K562 (cell line): ENCODE measurements around the gene PCDH1. TPM values are rescaled to one million over a fixed set of nuclear protein-coding genes. Genes with fewer than 3 reads are reported as not detected.

ENCODE experiments used
- CEBPG ChIP-seq, 3 experiments: fragments of 200-800 bp in 1 of 3; sonication (Bioruptor generic) in 1 of 3; sonication (generic) in 1 of 3; formaldehyde crosslinking in 1 of 3; IDR thresholded peaks in 2 of 3; conservative IDR thresholded peaks in 1 of 3; 2 replicates each; pipeline versions ENCODE4 v1.6.1 to v1.8.0; 2016 to 2022; ENCODE audit warnings: missing compliant biosample characterization in 2 of 3, missing genetic modification characterization in 2 of 3, mild to moderate bottlenecking in 1 of 3, missing genetic modification reagents in 1 of 3
- ELK1 ChIP-seq: sonication (generic); formaldehyde crosslinking; IDR thresholded peaks from 2 replicates; pipeline ENCODE4 v1.8.1; 2022; ENCODE audit warnings: missing genetic modification reagents
- HDGF ChIP-seq: fragments of 450-650 bp; IDR thresholded peaks from 2 replicates; pipeline ENCODE4 v1.6.1; 2016
- ZNF175 ChIP-seq: fragments of 200-800 bp; sonication (Bioruptor generic); IDR thresholded peaks from 2 replicates; pipeline ENCODE4 v1.6.1; 2016; ENCODE audit warnings: low read depth, mild to moderate bottlenecking, missing genetic modification characterization, missing compliant biosample characterization
- ZNF592 ChIP-seq: fragments of 450-650 bp; IDR thresholded peaks from 2 replicates; pipeline ENCODE4 v1.6.1; 2017; ENCODE audit warnings: antibody characterized with exemption, mild to moderate bottlenecking
- polyA plus RNA-seq, 8 experiments: library from polyadenylated mRNA; depleted of rRNA in 4 of 8; stranded (reverse) in 5 of 8; unstranded in 3 of 8; fragments of >200 nt; fragmentation: Nextera tagmentation in 2 of 8; fragmentation: Illumina TruSeq in 1 of 8; extraction: Ambion mirVana in 2 of 8; extraction: Trizol in 1 of 8; gene quantifications; 2 replicates each; pipeline versions ENCODE4 v1.2.1 to v1.2.3, GENCODE V29; 2011 to 2014; ENCODE audit warnings: inconsistent platforms in 1 of 8, missing spikeins in 1 of 8
- total RNA-seq, 7 experiments: library from RNA; depleted of rRNA in 6 of 7; stranded (reverse); fragments of >200 nt in 6 of 7; fragmentation: Illumina TruSeq in 2 of 7; extraction: Trizol in 2 of 7; gene quantifications; 2 replicates each; pipeline versions ENCODE4 v1.2.1 to v1.2.3, GENCODE V29; 2011 to 2021; ENCODE audit warnings: low replicate concordance in 1 of 7
- TF ChIP-seq, protein P1 (sequence below): sonication (generic); formaldehyde crosslinking; IDR thresholded peaks from 2 replicates; pipeline ENCODE4 v1.8.0; 2022; ENCODE audit warnings: mild to moderate bottlenecking, missing genetic modification reagents, borderline replicate concordance
- TF ChIP-seq, protein P2 (sequence below): fragments of 200-800 bp; sonication (Bioruptor generic); IDR thresholded peaks from 2 replicates; pipeline ENCODE4 v1.6.1; 2016; ENCODE audit warnings: missing genetic modification characterization, missing compliant biosample characterization
- TF ChIP-seq, protein P3 (sequence below): fragments of 450-650 bp; IDR thresholded peaks from 2 replicates; pipeline ENCODE4 v1.6.1; 2016; ENCODE audit warnings: mild to moderate bottlenecking

PCDH1 gene
- total and polyA plus RNA-seq, 9 of the 15 experiments (the other 6 are each of a cell fraction or from before 2014, with no cell fraction given), result 0.11 to 3.6 (median 1.9) TPM; not detected in 1

DNA sequence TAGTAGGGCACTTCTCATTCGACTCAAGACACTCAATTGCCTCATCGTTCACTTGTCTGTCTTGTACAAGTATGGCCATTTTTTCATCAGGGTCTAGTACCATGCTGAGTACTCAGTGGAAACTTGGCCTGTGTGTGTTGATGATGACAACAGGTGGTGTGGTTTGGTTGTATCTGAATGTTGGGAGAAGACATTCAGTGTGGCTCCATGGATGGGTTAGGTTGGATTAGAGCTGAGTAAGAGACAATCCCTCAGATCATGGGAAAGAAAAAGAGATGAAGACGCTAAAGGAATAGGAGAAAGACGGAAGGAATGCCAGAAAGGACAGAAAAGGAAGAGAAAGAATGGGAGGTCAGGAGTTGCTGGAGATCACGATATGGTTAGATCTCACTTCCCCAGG lies 17.0 kb downstream of the PCDH1 start (continued):
- no peak for TF ChIP-seq ZNF592
- TF ChIP-seq, protein P1, sequence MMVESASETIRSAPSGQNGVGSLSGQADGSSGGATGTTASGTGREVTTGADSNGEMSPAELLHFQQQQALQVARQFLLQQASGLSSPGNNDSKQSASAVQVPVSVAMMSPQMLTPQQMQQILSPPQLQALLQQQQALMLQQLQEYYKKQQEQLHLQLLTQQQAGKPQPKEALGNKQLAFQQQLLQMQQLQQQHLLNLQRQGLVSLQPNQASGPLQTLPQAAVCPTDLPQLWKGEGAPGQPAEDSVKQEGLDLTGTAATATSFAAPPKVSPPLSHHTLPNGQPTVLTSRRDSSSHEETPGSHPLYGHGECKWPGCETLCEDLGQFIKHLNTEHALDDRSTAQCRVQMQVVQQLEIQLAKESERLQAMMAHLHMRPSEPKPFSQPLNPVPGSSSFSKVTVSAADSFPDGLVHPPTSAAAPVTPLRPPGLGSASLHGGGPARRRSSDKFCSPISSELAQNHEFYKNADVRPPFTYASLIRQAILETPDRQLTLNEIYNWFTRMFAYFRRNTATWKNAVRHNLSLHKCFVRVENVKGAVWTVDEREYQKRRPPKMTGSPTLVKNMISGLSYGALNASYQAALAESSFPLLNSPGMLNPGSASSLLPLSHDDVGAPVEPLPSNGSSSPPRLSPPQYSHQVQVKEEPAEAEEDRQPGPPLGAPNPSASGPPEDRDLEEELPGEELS, result no peak
- TF ChIP-seq CEBPG (CRISPR knock-in tag; IDR thresholded peaks at IDR 0.05), result no peak
- TF ChIP-seq CEBPG (tag; conservative IDR thresholded peaks at IDR 0.05 in 1 of 2, IDR thresholded peaks at IDR 0.05 in 1 of 2), result no peak
- TF ChIP-seq, protein P2, sequence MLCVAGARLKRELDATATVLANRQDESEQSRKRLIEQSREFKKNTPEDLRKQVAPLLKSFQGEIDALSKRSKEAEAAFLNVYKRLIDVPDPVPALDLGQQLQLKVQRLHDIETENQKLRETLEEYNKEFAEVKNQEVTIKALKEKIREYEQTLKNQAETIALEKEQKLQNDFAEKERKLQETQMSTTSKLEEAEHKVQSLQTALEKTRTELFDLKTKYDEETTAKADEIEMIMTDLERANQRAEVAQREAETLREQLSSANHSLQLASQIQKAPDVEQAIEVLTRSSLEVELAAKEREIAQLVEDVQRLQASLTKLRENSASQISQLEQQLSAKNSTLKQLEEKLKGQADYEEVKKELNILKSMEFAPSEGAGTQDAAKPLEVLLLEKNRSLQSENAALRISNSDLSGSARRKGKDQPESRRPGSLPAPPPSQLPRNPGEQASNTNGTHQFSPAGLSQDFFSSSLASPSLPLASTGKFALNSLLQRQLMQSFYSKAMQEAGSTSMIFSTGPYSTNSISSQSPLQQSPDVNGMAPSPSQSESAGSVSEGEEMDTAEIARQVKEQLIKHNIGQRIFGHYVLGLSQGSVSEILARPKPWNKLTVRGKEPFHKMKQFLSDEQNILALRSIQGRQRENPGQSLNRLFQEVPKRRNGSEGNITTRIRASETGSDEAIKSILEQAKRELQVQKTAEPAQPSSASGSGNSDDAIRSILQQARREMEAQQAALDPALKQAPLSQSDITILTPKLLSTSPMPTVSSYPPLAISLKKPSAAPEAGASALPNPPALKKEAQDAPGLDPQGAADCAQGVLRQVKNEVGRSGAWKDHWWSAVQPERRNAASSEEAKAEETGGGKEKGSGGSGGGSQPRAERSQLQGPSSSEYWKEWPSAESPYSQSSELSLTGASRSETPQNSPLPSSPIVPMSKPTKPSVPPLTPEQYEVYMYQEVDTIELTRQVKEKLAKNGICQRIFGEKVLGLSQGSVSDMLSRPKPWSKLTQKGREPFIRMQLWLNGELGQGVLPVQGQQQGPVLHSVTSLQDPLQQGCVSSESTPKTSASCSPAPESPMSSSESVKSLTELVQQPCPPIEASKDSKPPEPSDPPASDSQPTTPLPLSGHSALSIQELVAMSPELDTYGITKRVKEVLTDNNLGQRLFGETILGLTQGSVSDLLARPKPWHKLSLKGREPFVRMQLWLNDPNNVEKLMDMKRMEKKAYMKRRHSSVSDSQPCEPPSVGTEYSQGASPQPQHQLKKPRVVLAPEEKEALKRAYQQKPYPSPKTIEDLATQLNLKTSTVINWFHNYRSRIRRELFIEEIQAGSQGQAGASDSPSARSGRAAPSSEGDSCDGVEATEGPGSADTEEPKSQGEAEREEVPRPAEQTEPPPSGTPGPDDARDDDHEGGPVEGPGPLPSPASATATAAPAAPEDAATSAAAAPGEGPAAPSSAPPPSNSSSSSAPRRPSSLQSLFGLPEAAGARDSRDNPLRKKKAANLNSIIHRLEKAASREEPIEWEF, result no peak
- no peak for TF ChIP-seq HDGF
- TF ChIP-seq, protein P3, sequence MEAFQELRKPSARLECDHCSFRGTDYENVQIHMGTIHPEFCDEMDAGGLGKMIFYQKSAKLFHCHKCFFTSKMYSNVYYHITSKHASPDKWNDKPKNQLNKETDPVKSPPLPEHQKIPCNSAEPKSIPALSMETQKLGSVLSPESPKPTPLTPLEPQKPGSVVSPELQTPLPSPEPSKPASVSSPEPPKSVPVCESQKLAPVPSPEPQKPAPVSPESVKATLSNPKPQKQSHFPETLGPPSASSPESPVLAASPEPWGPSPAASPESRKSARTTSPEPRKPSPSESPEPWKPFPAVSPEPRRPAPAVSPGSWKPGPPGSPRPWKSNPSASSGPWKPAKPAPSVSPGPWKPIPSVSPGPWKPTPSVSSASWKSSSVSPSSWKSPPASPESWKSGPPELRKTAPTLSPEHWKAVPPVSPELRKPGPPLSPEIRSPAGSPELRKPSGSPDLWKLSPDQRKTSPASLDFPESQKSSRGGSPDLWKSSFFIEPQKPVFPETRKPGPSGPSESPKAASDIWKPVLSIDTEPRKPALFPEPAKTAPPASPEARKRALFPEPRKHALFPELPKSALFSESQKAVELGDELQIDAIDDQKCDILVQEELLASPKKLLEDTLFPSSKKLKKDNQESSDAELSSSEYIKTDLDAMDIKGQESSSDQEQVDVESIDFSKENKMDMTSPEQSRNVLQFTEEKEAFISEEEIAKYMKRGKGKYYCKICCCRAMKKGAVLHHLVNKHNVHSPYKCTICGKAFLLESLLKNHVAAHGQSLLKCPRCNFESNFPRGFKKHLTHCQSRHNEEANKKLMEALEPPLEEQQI, result no peak
- no peak for TF ChIP-seq ZNF175 (CRISPR knock-in tag)
- TF ChIP-seq ELK1, result no peak
